Activated CD4-positive, alpha-beta T cell treated with anti-CD3 and anti-CD28 coated beads for 36 hours (primary cell): ENCODE data around the gene BSND. TPM values are rescaled to one million over a fixed set of nuclear protein-coding genes. Genes with fewer than 3 reads are reported as not detected.

Experiments used
- ATAC-seq: fragments of 200-7000 bp; cut with Tn5 transposase; one replicate; pipeline ENCODE4 v1.10.0; 2021; ENCODE audit warnings: mild to moderate bottlenecking, moderate library complexity
- CTCF ChIA-PET: fragments of 350-600 bp; sonication (Branson Sonifier 250); formaldehyde crosslinking; loops from one replicate; lab custom pipeline; 2021; ENCODE audit warnings: antibody characterized with exemption; lab: Charles Lee
- POLR2A ChIA-PET: fragments of 350-600 bp; sonication (Branson Sonifier 250); formaldehyde crosslinking; loops from one replicate; lab custom pipeline; 2021; ENCODE audit warnings: antibody characterized with exemption, inconsistent platforms; lab: Charles Lee
- DNase-seq: peaks from one replicate; pipeline ENCODE4 v3.0.0-alpha.2; 2020
- H3K27ac Mint-ChIP-seq: one replicate; pipeline ENCODE4 v1.8.0; 2021; ENCODE audit warnings: mixed read lengths
- H3K27me3 Mint-ChIP-seq: one replicate; pipeline ENCODE4 v1.8.0; 2021; ENCODE audit warnings: mixed read lengths
- H3K36me3 Mint-ChIP-seq: one replicate; pipeline ENCODE4 v1.8.0; 2021; ENCODE audit warnings: low read depth, mixed read lengths
- H3K4me1 Mint-ChIP-seq: one replicate; pipeline ENCODE4 v1.8.0; 2021; ENCODE audit warnings: mixed read lengths
- H3K4me3 Mint-ChIP-seq: one replicate; pipeline ENCODE4 v1.8.0; 2021; ENCODE audit warnings: mild to moderate bottlenecking, moderate library complexity, mixed read lengths
- H3K9me3 Mint-ChIP-seq: one replicate; pipeline ENCODE4 v1.8.0; 2021; ENCODE audit warnings: low read depth, mixed read lengths
- intact Hi-C, 2 experiments: fragments of 100-400 bp; cut with DNase I in 1 of 2; cut with micrococcal nuclease in 1 of 2; formaldehyde crosslinking; loops; one replicate each; pipeline versions ENCODE4 v1.14.2 to v1.15.1; 2022 to 2024; cut with DNase I, micrococcal nuclease
- total RNA-seq, 2 experiments: library from RNA; stranded (reverse); gene quantifications; one replicate each; pipeline ENCODE4 v1.2.3, GENCODE V29; 2021

BSND gene
- total RNA-seq, 2 experiments from 2014 or later = not detected

DNA sequence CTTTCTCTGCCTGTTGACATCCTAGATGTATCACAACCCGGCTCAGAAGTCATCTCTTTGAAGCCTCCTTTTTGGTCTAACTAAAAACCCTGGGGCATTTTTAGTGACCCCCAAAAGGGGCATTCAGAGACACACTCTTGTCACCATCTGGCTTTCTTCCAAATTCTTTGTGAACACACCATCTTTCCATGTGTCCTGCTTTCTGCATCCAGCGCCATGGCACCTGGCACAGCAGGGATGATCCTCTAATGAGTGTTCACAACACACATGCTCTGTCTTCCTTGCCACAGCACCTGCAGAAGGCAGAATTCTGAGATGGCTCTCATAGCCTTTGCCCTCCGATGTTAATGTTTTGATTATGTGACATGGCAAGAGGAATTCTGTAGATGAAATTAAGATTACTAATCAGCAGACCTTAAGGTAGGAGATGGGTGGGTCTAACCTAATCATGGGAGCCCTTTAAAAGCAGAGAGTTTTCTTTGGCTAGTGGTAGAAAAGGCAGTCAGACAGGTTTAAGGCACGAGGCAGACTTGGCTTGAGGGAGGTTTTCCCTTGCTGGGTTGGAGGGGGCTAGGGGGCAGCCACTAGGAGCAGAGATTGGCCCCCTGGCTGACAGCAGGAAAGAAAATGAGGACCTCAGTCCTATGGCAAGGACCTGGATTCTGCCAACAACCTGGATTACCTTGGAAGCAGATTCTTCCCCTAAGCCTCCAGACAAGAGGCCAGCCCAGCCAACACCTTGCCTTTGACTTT lies 23.2 kb upstream of the BSND start:
- DNase-seq = no peak
- Mint-ChIP-seq H3K4me1 (peaks cover 7% of the 10 kb centered on the region), H3K27ac (no peak overlapping the region), H3K9me3 (no peaks in the 10 kb centered on the region), H3K27me3 (peaks cover 36% of the 10 kb centered on the region), H3K36me3 (no peaks in the 10 kb centered on the region), H3K4me3 (no peak overlapping the region)
- ChIA-PET CTCF (no interaction called here), POLR2A (no interaction called here)
- intact Hi-C loops = no loop called here
- no peak for ATAC-seq

DNA sequence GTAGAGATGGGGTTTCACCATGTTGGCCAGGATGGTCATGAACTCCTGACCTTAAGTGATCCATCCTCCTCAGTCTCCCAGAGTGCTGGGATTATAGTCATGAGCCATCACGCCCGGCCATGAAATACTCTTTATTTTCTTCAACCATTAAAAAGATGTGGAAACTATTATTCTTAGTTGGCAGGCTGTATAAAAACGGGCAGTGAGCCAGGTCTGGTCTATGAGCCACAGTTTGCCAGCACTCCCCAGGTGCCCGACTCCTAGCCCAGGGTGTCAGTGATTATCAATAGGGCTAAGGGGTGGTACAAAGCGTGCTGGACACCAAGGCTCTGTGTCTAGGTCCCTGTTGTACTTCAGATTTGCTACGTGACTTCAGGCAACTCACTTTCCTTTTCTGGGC lies 22.0 kb upstream of the BSND start:
- no peaks in the 10 kb centered on the region for H3K36me3 Mint-ChIP-seq
- intact Hi-C loops = no loop called here
- POLR2A ChIA-PET = interaction anchor here (0.5 kb wide), 1 partner anchor 55 kb away, joined by 4 read pairs; no protein-coding TSS in a partner anchor
- no peaks in the 10 kb centered on the region for H3K4me1 Mint-ChIP-seq
- ATAC-seq = no peak
- no peak overlapping the region for H3K27ac Mint-ChIP-seq
- no peak overlapping the region for H3K4me3 Mint-ChIP-seq
- CTCF ChIA-PET = interaction anchor here (0.6 to 1.0 kb wide), 2 partner anchors 45 to 315 kb away, joined by 3 read pairs; no protein-coding TSS in a partner anchor
- no peak for DNase-seq
- H3K27me3 Mint-ChIP-seq = peaks cover 34% of the 10 kb centered on the region
- H3K9me3 Mint-ChIP-seq = no peaks in the 10 kb centered on the region

DNA sequence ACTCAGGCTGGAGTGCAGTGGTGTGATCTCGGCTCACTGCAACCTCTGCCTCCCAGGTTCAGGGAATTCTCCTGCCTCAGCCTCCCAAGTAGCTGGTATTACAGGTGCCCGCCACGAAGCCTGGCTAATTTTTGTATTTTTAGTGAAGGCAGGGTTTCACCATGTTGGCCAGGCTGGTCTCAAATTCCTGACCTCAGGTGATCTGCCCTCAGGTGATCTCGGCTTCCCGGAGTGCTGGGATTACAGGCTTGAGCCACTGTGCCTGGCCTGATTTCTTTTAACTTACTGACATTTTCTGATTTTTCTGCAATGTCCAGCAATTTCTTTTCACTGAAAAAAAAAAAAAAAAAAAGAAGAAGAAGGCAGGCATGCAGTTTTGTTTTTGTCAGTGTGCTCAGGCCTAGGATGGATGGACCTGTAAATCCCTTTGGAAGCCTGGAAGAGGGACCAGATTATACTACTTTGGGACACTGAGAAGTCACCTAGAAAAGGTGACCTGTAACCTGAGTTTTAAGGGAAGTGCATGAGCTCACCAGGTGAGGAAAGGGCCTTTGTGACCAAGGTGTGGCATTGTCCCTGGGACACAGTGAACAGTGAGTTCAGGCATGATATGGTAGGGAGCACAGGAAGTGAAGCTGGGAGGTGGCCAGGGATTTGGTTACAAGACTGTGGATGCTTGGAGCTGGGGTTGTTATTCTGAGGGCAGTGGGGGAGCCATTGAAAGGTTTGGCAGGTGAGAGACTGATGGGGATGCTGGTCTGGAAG lies 21.0 kb upstream of the BSND start:
- DNase-seq (no peak), ATAC-seq (no peak)
- peaks cover 36% of the 10 kb centered on the region for H3K27me3 Mint-ChIP-seq
- intact Hi-C loops = no loop called here
- ChIA-PET CTCF (interaction anchor here (0.7 to 1.5 kb wide), 3 partner anchors 31 to 44 kb away, joined by 3 to 5 read pairs (median 4); no protein-coding TSS in a partner anchor), POLR2A (interaction anchor here (0.6 kb wide), 1 partner anchor 20 kb away, joined by 3 read pairs; no protein-coding TSS in a partner anchor)
- no peaks in the 10 kb centered on the region for H3K36me3 Mint-ChIP-seq
- H3K4me1 Mint-ChIP-seq = no peaks in the 10 kb centered on the region
- H3K27ac Mint-ChIP-seq = no peak overlapping the region
- H3K4me3 Mint-ChIP-seq = no peak overlapping the region
- H3K9me3 Mint-ChIP-seq = no peaks in the 10 kb centered on the region

DNA sequence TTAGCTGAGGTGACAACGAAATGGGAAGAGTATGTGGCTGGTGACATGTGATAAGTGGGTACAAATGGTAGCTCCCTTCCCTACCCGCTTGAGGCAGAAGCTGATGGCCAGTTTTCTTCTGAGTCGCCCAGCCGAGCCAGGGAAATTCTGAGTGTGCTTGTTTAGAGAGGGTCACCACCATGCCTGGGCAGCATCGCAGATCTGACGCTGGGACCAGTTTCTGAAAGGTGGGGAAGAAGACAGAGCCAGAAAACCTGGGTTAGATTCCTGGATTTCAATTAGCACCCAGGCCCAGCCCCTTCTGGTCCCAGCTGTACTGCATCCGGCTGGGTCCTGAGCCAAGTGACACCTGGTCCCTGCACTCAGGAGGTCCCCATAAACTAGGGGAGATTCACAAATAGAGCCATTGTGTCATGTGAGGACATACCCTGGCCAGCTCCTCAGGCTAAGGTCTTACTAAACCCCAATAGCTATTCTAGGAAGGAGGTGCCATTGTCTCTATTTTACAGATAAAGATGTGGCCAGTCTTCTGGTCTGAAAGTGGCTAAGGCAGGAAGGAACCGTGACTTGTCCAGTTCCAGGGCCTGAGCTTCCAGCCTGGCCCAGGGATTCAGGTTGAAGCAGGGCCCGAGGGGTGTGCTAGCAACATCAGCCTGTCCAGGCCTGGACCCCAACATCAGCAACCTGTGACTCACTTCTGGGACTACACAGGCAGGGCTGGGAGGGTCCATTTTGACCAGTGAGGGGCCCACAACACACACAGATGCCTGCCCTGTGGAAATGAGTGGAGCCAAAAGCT lies 20.0 kb upstream of the BSND start:
- H3K9me3 Mint-ChIP-seq = no peaks in the 10 kb centered on the region
- H3K36me3 Mint-ChIP-seq = no peaks in the 10 kb centered on the region
- DNase-seq = no peak
- ChIA-PET POLR2A (interaction anchor here (0.7 kb wide), 1 partner anchor 1555 kb away, joined by 3 read pairs; no protein-coding TSS in a partner anchor), CTCF (interaction anchor here (0.7 to 1.5 kb wide), 4 partner anchors 18 to 34 kb away, joined by 3 to 5 read pairs (median 4); no protein-coding TSS in a partner anchor)
- intact Hi-C loops = no loop called here
- H3K4me3 Mint-ChIP-seq = no peak overlapping the region
- ATAC-seq = no peak
- H3K4me1 Mint-ChIP-seq = no peaks in the 10 kb centered on the region
- H3K27ac Mint-ChIP-seq = no peak overlapping the region
- peaks cover 31% of the 10 kb centered on the region for H3K27me3 Mint-ChIP-seq

DNA sequence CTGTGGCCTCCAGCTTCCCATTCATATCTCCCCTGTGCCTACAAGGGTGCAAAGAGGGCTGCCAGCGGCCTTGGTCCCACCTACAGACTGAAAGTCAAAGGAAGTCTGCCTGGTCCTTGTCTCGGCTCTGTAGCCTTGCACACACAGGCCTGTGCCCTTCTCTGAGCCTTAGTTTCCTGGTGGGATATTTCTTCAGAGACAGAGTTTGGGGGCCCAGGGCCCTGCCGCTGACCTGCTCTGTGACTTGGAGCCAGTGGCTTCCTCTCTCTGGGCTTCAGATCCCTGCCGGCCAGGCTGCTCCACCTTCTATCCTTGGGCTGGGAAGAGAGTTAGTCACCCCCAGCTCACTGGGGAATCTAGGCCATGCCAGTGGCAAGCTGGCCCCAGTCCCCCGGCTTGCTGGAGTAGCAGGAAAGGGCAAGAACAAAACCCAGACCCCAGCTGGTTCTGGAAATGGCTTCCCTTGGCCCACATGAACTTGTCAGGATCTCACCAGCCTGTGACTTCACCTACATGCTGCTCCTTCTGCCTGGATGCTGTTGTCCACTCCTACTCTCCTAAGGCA lies 19.3 kb upstream of the BSND start:
- H3K27me3 Mint-ChIP-seq = peaks cover 30% of the 10 kb centered on the region
- DNase-seq (no peak), ATAC-seq (no peak)
- ChIA-PET CTCF (interaction anchor here (0.9 to 1.0 kb wide), 2 partner anchors 17 to 34 kb away, joined by 3 read pairs; no protein-coding TSS in a partner anchor), POLR2A (interaction anchor here (0.7 kb wide), 1 partner anchor 1556 kb away, joined by 3 read pairs; no protein-coding TSS in a partner anchor)
- no peak overlapping the region for H3K27ac Mint-ChIP-seq
- intact Hi-C loops = no loop called here
- H3K36me3 Mint-ChIP-seq = no peaks in the 10 kb centered on the region
- H3K4me3 Mint-ChIP-seq = no peak overlapping the region
- no peaks in the 10 kb centered on the region for H3K9me3 Mint-ChIP-seq
- H3K4me1 Mint-ChIP-seq = no peaks in the 10 kb centered on the region

DNA sequence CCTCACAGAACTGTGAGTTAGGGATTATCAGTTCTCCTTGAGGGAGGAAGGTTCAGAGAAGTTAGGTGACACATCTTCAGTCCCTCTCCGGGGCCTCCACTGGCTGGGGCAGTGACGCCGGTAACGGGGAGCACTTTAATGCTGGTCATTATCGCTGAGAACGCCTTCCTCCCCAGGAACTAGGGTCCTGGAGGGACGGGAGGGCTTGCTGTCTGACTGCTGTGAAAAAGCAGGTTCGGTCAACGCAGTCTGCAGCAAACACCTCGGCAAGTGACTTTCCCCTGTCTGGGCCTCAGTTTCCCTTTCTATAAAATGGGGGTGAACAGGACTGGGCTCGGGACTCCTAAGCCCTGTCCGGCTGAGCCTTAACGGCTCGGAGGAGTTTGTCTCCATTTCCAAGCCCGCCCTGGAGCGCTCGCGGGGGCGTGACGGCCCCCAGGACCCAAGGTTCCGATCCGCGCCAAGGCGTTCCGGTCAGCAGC lies 18.6 kb upstream of the BSND start:
- CTCF ChIA-PET = interaction anchor here (0.9 kb wide), 1 partner anchor 35 kb away, joined by 3 read pairs; no protein-coding TSS in a partner anchor
- intact Hi-C loops = no loop called here
- Mint-ChIP-seq H3K27me3 (peaks cover 29% of the 10 kb centered on the region), H3K4me1 (no peaks in the 10 kb centered on the region), H3K9me3 (no peaks in the 10 kb centered on the region), H3K36me3 (no peaks in the 10 kb centered on the region), H3K4me3 (no peak overlapping the region), H3K27ac (no peak overlapping the region)
- ATAC-seq (no peak), DNase-seq (no peak)
- POLR2A ChIA-PET = no interaction called here

DNA sequence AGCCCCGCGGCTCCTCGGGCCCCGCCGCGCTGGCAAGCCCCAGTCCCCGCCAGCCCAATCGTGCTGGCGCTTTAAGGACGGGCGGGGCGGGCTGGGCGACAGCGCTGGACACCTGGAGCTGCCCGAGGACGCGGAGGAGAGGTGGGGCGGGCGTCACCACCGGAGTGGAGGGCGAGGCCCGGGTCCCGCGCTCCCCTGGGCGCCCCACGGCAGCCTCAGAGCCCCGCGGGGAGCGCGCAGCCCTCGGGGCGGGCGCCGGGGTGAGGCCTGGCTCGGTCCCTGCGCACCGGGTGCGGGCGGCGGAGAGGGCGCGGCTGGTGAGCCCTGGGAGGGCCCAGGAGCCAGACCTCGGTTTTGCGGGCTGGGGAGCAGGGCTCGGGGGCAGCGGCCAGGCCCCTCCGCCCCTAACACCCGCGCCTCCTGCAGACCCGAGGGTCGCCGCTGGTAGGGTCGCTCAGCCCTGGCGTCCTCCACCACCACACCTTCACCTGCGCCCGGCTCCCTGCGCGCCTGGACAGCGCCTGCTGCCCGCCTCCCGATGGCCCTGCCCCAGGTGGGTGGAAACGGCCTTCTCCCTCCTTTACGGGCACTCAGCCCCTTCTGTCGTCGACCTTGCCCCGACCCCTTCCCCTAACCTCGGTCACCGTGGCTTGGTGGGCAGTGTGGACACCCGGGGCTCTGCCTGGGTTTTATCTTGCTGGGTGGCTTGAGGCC lies 18.0 kb upstream of the BSND start, which contains the start of gene TMEM61:
TSS of gene TMEM61 (plus strand) at position 101 of the 714 bp plus-strand sequence. CDS start at position 539, 438 bp downstream.
- POLR2A ChIA-PET = no interaction called here
- intact Hi-C loops = no loop called here
- Mint-ChIP-seq H3K36me3 (no peaks in the 10 kb centered on the region), H3K4me1 (no peaks in the 10 kb centered on the region), H3K9me3 (no peaks in the 10 kb centered on the region), H3K4me3 (no peak within 1 kb of the TSS), H3K27ac (no peak within 1 kb of the TSS), H3K27me3 (peaks cover 25% of the 10 kb centered on the region)
- ATAC-seq (no peak), DNase-seq (no peak)
- CTCF ChIA-PET = no interaction called here

DNA sequence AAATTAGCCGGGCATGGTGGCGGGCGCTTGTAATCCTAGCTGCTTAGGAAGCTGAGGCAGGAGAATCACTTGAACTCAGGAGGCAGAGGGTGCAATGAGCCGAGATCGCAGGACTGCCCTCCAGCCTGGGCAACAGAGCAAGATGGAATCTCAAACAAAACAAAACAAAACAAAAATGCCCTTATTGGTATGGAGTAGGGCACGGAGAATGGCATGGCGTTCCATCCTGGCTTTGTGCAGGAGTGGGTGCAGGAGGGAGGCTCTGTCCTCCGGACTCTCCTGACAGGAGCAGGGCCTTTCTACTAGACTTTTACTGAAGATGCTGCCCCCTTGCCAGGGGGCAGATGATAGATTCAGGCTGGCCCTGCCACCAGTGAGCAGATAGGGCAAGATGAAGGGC lies 17.3 kb upstream of the BSND start:
- DNase-seq (no peak), ATAC-seq (no peak)
- Mint-ChIP-seq H3K4me1 (no peaks in the 10 kb centered on the region), H3K4me3 (no peak overlapping the region), H3K36me3 (no peaks in the 10 kb centered on the region), H3K9me3 (no peaks in the 10 kb centered on the region), H3K27me3 (peaks cover 25% of the 10 kb centered on the region), H3K27ac (no peak overlapping the region)
- intact Hi-C loops = no loop called here
- POLR2A ChIA-PET = no interaction called here
- CTCF ChIA-PET = no interaction called here

DNA sequence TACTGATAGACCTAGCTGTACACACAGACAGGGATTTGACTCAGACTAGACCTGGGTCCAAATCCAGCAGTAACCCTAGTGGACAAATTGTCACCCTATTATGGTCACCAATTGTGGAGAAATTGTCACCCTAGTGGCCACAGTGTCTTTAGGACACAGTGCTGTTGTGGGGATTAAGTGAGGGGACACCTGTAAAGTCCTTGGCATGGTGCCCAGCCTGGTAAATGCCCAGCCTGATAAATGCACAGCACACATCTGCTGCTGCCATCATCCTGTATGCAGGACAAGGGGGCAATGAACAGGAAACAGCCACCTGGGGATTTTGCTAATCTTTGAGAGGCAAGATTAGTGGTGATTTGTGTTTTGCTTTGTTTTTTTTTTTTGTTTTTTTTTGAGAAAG lies 16.0 kb upstream of the BSND start:
- intact Hi-C loops = no loop called here
- POLR2A ChIA-PET = no interaction called here
- CTCF ChIA-PET = no interaction called here
- no peak overlapping the region for H3K4me3 Mint-ChIP-seq
- no peaks in the 10 kb centered on the region for H3K4me1 Mint-ChIP-seq
- no peak for ATAC-seq
- no peaks in the 10 kb centered on the region for H3K36me3 Mint-ChIP-seq
- no peak overlapping the region for H3K27ac Mint-ChIP-seq
- no peaks in the 10 kb centered on the region for H3K9me3 Mint-ChIP-seq
- no peak for DNase-seq
- H3K27me3 Mint-ChIP-seq = peaks cover 25% of the 10 kb centered on the region

DNA sequence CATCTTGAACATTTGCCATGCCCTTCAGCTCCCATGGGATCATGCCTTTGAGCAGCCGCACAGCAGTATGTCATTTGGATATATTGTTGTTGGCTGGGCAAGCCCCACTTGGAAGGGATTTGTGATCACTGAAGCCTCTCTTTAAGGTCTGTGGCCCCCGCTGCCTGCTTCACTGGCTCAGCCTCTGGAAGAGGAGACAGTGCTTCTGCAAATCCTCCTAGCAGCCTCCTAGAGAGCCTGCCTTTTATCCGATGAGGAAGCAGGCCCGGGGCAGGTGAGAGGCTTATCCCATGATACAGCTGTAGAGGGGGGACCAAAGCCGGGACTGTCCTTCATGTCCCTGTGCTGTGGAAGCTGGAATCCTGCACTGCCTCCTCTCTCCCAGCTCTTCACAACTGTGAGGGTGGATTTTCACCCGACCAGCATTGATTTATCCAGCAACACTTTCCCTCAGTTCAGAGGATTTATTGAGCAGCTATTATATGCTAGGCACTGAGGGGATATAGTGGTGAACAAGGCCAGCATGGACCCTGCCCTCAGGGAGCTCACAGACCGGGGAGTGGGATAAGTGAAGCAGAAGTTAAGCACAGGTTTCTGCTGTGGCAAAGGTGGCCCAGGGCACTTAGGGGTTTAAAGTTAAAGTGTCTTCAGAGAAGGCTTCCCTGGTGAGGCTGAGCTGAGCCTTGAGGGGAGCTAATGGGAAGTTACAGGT lies 14.4 kb upstream of the BSND start:
- ChIA-PET POLR2A (no interaction called here), CTCF (interaction anchor here (1.0 kb wide), 1 partner anchor 39 kb away, joined by 3 read pairs; no protein-coding TSS in a partner anchor)
- no peaks in the 10 kb centered on the region for H3K9me3 Mint-ChIP-seq
- peaks cover 21% of the 10 kb centered on the region for H3K27me3 Mint-ChIP-seq
- H3K4me1 Mint-ChIP-seq = no peaks in the 10 kb centered on the region
- no peak overlapping the region for H3K4me3 Mint-ChIP-seq
- H3K36me3 Mint-ChIP-seq = no peaks in the 10 kb centered on the region
- no peak for ATAC-seq
- no peak for DNase-seq
- no peak overlapping the region for H3K27ac Mint-ChIP-seq
- intact Hi-C loops = no loop called here
